H1 (cell line): ENCODE measurements around the gene KIAA1671.

ENCODE experiments used
- ASH2L ChIP-seq: fragments of 200-600, 300-600 bp; sonication (generic); IDR thresholded peaks from one replicate; pipeline ENCODE4 v1.7.1; 2017; ENCODE audit warnings: low read length
- CHD1 ChIP-seq: IDR thresholded peaks from 2 replicates; pipeline ENCODE4 v1.6.1; 2012; ENCODE audit warnings: low read depth, low read length, improper control_type of control experiment
- CHD2 ChIP-seq: IDR thresholded peaks from 2 replicates; pipeline ENCODE4 v1.6.1; 2012; ENCODE audit warnings: low read length, improper control_type of control experiment
- CREB1 ChIP-seq: IDR thresholded peaks from 2 replicates; pipeline ENCODE4 v1.6.1; 2012; ENCODE audit warnings: inconsistent platforms
- EP300 ChIP-seq, 2 experiments: IDR thresholded peaks; 1 replicate in 1 of 2; 2 replicates in 1 of 2; pipeline ENCODE4 v1.6.1; 2011 to 2012; ENCODE audit warnings: low read depth in 2 of 2, low read length in 2 of 2, mild to moderate bottlenecking in 2 of 2, borderline replicate concordance in 1 of 2, inconsistent platforms in 1 of 2, moderate library complexity in 1 of 2
- JUND ChIP-seq: IDR thresholded peaks from 2 replicates; pipeline ENCODE4 v1.6.1; 2011; ENCODE audit warnings: mild to moderate bottlenecking, improper control_type of control experiment, low read length
- KDM5A ChIP-seq: fragments of 200-600 bp; IDR thresholded peaks from 2 replicates; pipeline ENCODE4 v1.7.1; 2012; ENCODE audit warnings: mild to moderate bottlenecking, low read length, inconsistent platforms, mixed read lengths
- PHF8 ChIP-seq: fragments of 200-600 bp; sonication (generic); conservative IDR thresholded peaks from 2 replicates; pipeline ENCODE4 v1.7.1; 2012; ENCODE audit warnings: low read depth, mild to moderate bottlenecking, inconsistent platforms, low read length, moderate library complexity
- POLR2A ChIP-seq, 2 experiments: IDR thresholded peaks; 1 replicate in 1 of 2; 2 replicates in 1 of 2; pipeline ENCODE4 v1.6.1; 2011; ENCODE audit warnings: low read depth in 2 of 2, low read length in 2 of 2, mild to moderate bottlenecking in 2 of 2; ENCODE audit errors: control extremely low read depth in 1 of 2
- RAD21 ChIP-seq, 2 experiments: IDR thresholded peaks in 1 of 2; conservative IDR thresholded peaks in 1 of 2; 2 replicates each; pipeline ENCODE4 v1.6.1; 2011; ENCODE audit warnings: low read depth in 2 of 2, low read length in 2 of 2, improper control_type of control experiment in 1 of 2, inconsistent platforms in 1 of 2, mild to moderate bottlenecking in 1 of 2, moderate library complexity in 1 of 2
- SIN3A ChIP-seq, 2 experiments: IDR thresholded peaks in 1 of 2; conservative IDR thresholded peaks in 1 of 2; 2 replicates each; pipeline ENCODE4 v1.6.1; 2011 to 2012; ENCODE audit warnings: low read length in 2 of 2, improper control_type of control experiment in 1 of 2, low read depth in 1 of 2, mild to moderate bottlenecking in 1 of 2
- SP1 ChIP-seq: IDR thresholded peaks from 2 replicates; pipeline ENCODE4 v1.6.1; 2011; ENCODE audit warnings: low read depth, low read length
- TF ChIP-seq, protein P1 (sequence below): IDR thresholded peaks from 2 replicates; pipeline ENCODE4 v1.6.1; 2012; ENCODE audit warnings: inconsistent platforms
- TF ChIP-seq, protein P2 (sequence below), 3 experiments: IDR thresholded peaks; 1 replicate in 2 of 3; 2 replicates in 1 of 3; pipeline versions ENCODE4 v1.5.1 to v1.6.1; 2011; ENCODE audit warnings: low read length in 3 of 3, mild to moderate bottlenecking in 3 of 3, inconsistent platforms in 2 of 3, low read depth in 1 of 3, moderate library complexity in 1 of 3; ENCODE audit not compliant: insufficient read depth in 1 of 3; ENCODE audit errors: control extremely low read depth in 1 of 3

DNA sequence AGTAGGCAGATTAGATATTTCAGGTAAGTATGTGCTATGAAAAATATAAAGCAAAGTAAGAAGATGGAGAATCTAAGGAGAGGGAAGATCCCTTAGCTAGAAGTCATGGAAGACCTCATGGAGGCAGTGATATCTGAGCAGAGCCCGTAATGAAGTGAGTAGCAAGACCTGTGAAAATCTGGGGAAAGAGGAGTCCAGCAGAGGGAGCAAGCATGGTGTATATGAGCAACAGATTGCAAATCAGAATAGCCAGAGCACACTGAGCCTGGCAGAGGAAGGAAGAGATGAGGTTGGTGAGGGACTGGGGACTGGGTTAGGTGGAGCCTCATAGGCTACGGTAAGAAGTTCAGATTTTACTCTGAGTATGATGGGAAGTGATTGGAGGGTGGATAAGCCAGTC lies 15.4 kb upstream of the KIAA1671 start:
- TF ChIP-seq SIN3A (conservative IDR thresholded peaks at IDR 0.05 in 1 of 2, IDR thresholded peaks at IDR 0.05 in 1 of 2; ENCODE audit: low read depth in 1 of 2, low read length in 2 of 2), result no peak
- TF ChIP-seq, protein P1, sequence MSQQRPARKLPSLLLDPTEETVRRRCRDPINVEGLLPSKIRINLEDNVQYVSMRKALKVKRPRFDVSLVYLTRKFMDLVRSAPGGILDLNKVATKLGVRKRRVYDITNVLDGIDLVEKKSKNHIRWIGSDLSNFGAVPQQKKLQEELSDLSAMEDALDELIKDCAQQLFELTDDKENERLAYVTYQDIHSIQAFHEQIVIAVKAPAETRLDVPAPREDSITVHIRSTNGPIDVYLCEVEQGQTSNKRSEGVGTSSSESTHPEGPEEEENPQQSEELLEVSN, result no peak
- no peak for TF ChIP-seq KDM5A
- no peak for TF ChIP-seq EP300 (IDR thresholded peaks at IDR 0.05; ENCODE audit: borderline replicate concordance in 1 of 2, low read depth in 2 of 2, low read length in 2 of 2)
- TF ChIP-seq, protein P2, sequence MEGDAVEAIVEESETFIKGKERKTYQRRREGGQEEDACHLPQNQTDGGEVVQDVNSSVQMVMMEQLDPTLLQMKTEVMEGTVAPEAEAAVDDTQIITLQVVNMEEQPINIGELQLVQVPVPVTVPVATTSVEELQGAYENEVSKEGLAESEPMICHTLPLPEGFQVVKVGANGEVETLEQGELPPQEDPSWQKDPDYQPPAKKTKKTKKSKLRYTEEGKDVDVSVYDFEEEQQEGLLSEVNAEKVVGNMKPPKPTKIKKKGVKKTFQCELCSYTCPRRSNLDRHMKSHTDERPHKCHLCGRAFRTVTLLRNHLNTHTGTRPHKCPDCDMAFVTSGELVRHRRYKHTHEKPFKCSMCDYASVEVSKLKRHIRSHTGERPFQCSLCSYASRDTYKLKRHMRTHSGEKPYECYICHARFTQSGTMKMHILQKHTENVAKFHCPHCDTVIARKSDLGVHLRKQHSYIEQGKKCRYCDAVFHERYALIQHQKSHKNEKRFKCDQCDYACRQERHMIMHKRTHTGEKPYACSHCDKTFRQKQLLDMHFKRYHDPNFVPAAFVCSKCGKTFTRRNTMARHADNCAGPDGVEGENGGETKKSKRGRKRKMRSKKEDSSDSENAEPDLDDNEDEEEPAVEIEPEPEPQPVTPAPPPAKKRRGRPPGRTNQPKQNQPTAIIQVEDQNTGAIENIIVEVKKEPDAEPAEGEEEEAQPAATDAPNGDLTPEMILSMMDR (IDR thresholded peaks at IDR 0.05; ENCODE audit: control extremely low read depth in 1 of 3, insufficient read depth in 1 of 3, low read depth in 1 of 3, low read length in 3 of 3), result peak; percentile 17 to 63 (median 59)
- no peak for TF ChIP-seq POLR2A (IDR thresholded peaks at IDR 0.05; ENCODE audit: control extremely low read depth in 1 of 2, low read depth in 2 of 2, low read length in 2 of 2)
- no peak for TF ChIP-seq ASH2L
- TF ChIP-seq CHD2, result no peak
- no peak for TF ChIP-seq PHF8
- TF ChIP-seq CHD1, result no peak
- TF ChIP-seq RAD21 (IDR thresholded peaks at IDR 0.05 in 1 of 2, conservative IDR thresholded peaks at IDR 0.05 in 1 of 2; ENCODE audit: low read depth in 2 of 2, low read length in 2 of 2), result peak; percentile 47 to 62
- no peak for TF ChIP-seq SP1
- TF ChIP-seq CREB1, result no peak
- no peak for TF ChIP-seq JUND
